Stimulated activated CD8-positive, alpha-beta memory T cell treated with anti-CD3 and anti-CD28 coated beads, Interleukin-7, amount 100 ng/mL, for 24 hours (primary cell): ENCODE data around the gene TANGO6.
"Not testable (repeated sequence)": the region's sequence is repeated elsewhere in the genome, so short reads cannot be mapped to it uniquely, and the experiment has no call there.

Source experiments
- DNase-seq: peaks from one replicate; pipeline ENCODE4 v3.0.0-alpha.2; 2020; ENCODE audit warnings: low read depth

TANGO6 gene

DNA sequence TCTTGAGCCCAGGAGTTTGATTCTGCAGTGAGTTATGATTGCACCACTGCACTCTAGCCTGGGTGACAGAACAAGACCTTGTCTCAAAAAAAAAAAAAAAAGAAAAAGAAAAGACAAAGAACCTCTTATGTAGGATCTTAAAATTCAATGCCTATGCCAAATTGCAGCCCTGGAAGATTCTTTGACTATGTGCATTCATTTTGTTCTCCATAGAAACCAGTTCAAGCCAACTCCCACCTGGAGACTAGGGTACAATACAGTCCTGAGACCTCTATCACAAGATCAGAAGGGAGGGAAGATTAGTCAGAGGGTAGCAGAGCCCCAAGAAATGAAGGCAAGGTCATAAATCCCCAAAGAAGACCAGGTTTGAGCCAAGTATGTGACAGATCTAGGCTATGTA is 171.5 kb downstream of the TANGO6 start:
- no peak for DNase-seq

DNA sequence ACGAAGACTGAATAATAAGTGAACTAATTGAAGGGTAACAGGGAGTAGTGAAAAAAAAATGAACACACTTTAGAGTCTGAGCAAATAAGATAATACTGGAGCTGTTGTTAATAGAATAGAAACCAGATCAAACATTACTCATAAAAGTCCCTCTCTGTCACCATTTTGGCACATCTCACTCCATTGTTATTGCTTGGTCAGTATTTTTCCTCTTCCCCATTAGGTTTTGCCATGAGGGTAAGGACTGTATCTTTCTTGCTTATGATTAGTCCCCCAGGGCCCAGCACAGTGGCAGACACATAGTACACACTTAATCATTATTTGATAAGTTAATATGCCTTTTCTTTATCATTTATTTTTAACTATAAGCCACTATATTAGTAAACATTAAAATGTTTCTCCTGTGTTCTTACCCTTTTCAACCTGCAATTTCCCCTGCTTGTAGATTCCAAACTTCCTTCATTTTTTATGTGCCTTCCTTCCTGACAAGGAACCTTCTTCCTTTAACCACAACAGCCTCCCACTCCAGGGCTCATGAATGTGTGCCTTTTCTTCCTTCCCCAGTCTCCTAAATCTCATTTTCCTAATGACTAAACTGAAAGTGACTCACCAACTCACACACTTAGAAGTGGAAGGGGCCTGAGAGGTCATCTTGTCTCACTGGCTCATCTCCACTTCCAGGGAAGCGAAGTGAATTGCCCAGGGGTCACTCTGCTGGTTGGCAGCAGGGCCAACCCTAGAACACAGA is 173.9 kb downstream of the TANGO6 start:
- DNase-seq = no peak

DNA sequence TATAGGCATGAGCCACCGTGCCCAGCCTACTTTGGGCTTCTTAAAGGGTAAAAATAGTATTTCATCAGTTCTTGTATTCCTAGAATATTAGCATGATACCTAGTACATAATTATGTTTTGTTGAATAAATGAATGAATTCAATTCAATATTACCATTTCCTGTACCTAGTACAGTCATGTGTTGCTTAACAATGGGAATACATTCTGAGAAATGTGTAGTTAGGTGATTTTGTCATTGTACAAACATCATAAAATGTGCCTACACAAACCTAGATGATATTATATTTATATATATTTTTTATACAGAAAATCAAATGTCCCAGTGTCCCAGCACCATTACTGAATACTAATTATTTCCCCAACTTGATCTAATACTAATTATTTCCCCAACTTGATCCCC is 176.5 kb downstream of the TANGO6 start:
- DNase-seq = no peak

DNA sequence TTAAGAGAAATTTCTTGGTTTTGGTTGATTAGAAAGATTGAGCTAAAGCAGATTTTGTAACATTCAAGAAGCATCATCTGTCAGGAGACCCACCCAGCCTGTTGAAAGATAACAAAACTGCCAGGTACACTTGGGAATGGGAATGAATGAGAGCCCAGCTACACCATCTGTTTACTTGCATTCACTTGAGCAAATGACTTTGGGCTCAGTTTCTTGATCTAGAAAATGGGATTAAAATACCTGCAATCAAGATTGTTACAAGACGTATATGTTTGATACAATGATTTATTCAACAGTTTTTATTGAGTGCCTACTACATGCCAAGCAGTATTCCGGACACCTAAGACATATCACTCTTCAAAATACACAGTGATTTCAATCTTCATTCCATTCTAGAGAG is 185.8 kb downstream of the TANGO6 start:
- DNase-seq = no peak

DNA sequence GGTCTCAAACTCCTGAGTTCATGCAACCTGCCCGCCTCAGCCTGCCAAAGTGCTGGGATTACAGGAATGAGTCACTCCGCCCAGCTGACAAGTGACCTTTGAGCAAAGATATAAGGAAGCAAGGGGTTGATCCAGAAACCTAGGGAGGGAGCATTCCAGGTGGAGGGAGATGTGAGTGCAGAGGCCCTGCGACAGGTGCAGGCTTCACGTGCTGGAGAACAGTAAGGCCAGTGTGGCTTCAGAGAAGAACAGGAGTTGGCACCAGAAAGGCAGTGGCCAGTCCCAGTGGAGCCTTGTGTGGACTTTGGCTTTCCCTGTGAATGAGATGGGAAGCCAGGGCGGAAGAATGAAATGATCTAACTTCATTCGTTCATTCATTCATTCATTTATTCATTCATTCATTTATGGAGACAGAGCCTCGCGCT is 188.6 kb downstream of the TANGO6 start:
- no peak for DNase-seq

DNA sequence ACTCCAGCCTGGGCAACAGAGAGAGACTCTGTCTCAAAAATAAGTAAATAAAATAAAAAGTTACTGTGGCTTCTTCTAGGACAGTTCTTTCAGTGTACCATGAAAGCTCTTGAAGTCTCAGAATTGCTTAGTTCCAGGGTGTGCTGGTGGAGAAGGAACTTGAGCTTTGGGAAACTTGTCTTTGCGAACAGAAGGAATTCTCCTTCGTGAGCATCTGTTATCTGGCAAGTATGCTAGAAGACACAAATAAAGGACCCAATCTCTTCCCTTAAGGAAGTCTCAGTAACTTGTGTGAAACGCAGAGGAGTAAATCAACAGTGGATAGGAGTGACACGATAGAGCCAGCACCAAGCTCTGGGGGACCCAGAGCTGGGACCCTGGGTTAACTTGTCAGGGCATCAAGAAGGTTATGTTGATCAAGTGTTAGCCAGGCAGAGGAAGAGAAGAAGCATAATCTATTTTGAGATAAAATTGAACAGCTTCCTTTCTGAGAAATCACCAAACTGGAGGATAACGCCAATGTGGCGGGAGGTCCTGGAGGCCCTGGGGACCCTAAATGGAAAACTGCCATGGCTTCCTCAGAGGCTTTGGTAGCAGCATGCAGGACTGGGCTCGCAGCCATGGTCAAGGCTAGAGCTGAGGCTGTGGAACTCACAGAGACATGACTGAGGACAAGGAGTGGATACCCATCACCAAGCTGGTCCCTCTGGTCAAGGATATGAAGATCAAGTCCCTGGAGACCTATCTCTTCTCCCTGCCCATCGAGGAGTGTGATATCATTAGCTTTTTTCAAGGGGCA is 190.0 kb downstream of the TANGO6 start:
- DNase-seq = no peak

DNA sequence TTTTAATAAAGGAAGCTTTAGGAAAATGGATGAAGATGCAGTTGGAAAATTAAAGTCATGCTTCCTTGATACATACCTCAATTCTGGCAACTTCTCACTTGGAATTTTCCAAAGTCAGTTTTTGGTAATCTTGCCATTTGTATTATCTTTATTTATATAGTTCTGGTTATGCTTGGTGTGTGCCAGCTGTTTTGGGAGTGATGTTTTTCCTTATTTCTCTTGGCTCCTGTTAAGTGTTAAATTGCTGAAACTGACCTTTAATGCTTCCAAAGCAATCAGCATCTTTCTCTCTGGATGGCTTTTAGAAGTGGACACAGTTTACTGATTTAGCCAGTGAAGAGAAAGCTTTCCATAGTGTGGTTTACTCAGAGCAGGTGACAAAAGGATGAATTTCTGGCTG is 192.0 kb downstream of the TANGO6 start:
- no peak for DNase-seq

DNA sequence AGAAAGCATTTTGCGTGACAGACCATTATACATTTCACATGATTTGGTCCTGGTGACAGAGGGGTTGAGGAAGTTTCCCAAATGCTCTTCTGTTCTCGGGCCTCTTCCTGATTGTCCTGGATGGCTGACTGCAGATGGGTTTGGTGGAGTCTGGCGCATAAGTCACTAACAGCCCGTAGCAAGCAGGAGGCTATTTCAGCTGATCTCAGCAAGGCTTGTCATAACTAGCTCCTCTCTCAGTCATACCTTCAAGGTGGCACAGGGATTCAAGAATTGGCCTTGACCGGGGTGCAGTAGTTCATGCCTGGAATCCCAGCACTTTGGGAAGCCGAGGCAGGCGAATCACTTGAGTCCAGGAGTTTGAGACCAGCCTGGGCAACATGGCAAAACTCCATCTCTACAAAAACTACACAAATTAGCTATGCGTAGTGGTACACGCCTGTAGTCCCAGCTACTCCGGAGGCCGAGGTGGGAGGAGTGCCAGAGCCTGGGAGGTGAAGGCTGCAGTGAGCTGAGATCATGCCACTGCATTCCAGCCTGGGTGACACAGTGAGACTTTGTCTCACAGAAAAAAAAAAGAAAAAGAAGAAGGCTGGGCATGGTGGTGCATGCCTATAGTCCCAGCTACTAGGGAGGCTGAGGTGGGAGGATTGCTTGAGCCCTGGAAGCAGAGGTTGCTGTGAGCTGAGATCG is 193.2 kb downstream of the TANGO6 start:
- DNase-seq = no peak

DNA sequence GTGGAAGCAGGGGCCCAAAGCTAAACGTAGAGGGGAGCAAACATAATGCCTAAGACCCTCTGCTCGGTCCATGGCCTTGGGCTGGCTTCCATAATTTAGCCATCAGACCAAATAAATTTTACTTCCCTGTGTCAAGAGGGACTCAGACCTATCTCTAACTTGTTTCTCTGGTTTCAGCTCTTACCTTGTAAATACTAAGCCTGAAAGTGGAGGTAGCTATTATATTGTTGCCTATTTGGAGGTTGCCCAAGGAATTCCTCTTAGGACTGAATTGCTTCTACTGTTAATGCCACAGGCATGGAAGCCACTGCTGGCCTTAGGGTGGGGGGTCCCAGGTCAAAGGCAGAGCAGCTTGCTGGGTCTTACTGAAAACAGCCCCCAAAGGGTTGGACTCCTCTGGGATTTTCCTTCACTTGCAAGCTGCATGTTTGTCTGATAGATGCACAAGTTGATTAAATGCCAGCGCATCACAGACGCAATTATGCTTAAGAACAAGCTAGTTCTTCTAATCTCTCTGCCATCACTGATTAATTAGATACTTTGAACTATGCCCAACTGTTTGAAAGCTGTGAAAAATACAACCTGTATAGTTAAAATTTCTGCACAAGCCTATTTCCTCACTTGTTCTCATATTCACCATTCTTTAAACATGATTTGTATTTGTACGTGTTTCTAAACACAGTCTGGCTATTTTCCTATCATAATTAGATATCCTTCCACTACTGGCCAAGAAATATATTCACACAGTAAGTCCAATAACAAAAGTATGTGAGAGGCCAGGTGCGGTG is 194.2 kb downstream of the TANGO6 start:
- DNase-seq = no peak

DNA sequence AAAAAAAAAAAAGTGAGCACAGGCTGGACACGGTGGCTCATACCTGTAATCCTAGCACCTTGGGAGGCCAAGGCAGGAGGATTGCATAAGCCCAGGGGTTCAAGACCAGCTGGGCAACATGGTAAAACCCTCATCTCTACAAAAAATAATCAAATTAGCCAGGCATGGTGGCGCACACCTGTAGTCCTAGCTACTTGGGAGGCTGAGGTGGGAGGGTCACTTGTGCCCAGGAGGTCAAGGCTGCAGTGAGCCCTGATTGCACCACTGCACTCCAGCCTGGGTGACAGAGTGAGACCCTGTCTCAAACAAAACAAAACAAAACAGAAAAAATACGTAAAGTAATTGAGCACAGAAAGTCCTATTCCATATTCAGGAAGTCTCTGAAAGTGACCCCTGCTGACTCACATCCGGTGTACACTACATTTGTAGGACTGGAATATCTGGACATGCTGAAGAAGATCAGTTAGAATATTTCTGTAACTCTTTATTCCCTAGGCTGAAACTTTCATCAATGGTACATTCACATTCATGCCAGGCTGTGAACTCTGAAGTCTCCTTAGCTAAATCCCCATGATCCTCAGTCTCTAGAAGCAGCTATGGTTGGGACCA is 196.1 kb downstream of the TANGO6 start:
- no peak for DNase-seq

DNA sequence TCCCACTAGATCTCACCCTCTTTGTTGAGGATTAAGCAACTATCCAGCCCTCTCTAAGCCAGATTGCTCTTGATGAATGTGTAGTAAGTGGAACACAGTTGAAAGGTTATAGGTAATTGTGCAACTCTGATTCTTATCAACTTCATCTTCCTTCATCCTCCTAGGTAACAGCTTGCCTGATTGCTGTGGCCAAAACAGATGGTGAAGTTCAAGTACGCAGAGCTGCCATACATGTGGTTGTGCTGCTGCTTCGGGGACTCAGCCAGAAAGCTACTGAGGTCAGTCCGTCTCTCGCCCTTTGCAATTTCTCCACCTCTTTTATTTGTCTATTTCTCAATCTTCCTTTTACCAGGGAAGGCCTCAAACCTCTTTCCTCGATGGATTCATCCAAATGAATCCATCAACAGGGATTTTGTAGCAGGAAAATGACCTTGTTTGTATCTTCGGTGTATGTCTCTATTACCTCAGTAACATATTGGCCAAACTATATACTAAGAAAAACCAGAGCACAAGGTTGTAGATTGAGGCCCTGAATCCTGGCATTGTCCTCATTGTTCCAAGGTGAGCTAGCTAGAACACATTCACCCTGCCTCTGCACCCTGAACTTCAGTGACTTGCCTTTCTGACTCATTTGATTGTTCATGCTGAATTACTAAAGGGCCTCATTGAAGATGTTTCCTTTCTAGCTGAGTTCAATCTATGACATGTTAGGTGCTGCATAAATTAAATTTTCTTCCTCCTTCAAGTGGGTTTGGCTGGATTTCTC is 197.0 kb downstream of the TANGO6 start:
- no peak for DNase-seq

DNA sequence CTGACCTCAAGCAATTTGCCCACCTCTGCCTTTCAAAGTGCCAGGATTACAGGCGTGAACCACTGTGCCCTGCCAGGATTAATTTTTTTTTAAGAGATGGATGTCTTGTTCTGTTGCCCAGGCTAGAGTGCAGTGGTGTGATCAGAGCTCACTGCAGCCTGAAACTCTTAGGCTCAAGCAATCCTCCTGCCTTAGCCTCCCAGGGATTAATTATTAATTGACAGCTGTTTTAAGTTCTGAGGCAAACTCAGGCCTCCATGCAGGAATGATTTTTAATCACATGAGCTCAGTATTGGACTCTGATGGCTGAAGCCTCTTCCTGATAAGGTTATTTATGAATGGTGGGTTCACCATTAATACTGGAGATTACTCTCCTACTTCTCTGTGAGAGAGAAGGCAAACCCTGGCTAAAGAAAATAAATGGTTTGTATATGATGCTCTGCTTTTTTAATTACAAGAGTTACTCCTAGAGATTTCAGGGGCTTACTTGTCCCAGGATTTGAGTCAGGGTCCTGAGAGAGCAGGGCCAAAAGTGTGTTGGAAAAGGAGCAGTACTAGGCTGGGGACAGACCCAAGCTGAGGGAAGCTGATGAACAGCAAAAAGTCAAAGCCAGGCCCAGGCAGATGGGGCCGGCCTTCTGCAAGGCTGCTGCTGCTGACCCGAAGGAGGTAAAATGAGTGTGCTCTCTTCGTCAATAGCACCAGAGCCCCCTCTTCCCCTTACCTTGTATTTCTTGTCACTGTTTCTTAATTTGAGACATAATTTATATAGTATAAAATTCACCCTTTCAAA is 205.2 kb downstream of the TANGO6 start:
- DNase-seq = no peak

DNA sequence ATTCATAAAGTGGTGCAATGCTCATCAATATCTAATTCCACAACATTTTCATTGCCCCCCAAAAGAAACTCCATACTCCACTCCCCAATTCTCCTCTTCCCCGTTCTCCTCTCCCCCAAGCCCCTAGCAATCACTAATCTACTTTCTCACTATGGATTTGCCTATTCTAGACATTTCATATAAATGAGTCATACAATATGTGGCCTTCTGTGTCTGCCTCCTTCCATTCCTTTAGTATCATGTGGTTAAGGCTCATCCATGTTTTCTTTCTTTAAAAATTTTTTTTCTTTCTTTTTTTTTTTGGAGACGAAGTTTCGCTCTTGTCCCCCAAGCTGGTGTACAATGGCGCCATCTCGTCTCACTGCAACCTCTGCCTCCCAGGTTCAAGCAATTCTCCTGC is 205.8 kb downstream of the TANGO6 start:
- no peak for DNase-seq

DNA sequence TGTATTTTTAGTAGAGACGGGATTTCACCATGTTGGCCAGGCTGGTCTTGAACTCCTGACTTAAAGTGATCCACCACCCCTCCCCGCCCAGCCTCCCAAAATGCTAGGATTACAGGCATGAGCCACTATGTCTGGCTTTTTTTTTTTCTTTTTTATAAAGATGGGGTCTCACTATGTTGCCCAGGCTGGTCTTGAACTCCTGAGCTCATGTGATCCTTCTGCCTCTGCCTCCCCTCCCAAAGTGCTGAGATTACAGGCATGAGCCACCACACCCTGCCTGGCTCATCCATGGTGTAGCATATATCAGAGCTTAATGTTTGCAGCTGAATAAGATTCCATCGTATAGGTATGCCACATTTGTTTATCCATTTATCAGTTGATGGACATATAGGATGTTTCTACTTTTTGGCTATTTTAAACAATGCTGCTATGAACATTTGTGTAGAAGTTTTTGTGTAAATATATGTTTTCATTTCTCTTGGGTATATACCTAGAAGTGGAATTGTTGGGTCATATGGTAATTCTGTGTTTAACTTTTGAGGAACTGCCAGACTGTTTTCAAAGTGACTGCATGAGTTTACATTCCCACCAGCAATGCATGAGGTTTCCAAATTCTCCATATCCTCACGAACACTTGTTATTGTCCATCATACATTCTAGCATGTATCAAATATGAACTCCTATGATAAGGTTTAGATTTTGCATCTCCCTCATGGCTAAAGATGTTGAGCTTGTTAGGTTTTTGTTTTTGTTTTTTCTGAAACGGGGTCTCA is 206.5 kb downstream of the TANGO6 start:
- DNase-seq = no peak

DNA sequence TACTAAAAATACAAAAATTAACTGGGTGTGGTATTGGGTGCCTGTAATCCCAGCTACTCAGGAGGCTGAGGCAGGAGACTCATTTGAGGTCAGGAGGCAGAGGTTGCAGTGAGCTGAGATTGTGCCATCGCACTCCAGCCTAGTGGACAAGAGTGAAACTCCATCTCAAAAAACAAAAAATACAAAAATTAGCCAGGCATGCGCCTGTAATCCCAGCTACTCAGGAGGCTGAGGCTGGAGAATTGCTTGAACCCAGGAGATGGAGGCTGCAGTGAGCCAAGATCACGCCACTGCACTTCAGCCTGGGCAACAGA is 208.1 kb downstream of the TANGO6 start:
- not testable (repeated sequence) for DNase-seq

DNA sequence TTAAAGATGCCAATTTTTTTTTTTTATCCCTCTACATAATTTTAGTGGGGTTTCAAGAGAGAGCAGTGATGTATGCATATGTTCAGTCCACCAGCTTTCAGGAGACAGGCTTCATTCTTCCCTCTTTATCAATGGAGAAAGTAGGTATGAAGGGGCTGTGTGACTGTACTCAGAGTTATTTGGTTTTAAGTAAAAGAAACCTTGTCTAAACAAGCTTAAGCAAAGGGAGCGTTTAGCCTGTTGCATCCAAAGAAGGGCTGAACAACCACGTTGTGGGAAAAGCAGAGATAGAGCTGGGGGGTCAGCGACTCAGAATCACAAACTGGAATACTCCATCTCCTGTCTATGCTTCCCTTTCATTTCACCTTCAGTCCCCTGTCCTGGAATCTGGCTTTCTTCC is 211.7 kb downstream of the TANGO6 start:
- no peak for DNase-seq

DNA sequence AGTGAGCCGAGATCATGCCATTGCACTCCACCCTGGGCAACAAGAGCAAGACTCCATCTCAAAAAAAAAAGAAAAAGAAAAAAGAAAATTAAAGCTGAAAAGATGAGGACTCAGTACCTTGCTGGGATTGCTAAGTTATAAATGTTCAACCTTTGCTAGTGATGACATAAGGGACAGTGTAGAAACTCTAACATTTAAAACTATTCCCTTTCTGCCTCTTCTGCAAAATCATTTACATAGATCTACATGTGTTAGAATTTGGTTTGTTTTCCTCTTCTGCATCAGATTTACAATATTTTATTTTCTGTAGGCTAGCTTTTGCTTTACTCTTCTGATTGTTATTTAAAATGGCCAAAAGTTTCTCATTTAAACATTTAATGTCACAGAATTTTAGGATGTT is 212.6 kb downstream of the TANGO6 start:
- DNase-seq = no peak

DNA sequence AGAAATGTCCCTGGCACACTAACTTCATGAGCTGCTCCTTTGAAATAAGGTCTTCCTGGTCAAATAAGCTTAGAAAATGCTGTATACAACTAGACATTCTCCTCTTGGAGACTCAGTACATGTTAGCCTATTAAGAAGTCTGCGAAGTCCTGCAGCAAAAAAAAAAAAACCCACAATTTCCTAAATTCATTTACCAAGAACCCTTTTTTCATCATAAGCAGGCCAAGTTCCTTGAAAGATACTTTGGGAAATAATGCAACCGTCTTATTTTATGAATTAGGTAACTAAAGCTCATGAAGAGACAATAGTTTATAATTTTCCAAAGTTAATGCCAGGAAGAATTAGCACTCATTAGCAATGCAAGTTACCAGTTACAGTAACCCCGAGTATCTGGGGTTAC is 213.1 kb downstream of the TANGO6 start:
- no peak for DNase-seq
